NCI-H2227 (cell line): ENCODE results near the gene ATAD1.
"Not testable (repeated sequence)": the region's sequence is repeated elsewhere in the genome, so short reads cannot be mapped to it uniquely, and the experiment has no call there.

Experiments
- DNase-seq: peaks from one replicate; lab custom pipeline; 2025; ENCODE audit not compliant: unreplicated experiment; lab: John Stamatoyannopoulos, UW

Gene ATAD1

GRCh38 chr10:87817609-87818504 lies at the start of gene ATAD1:
Gene ATAD1 (minus strand): TSS chr10:87818226. CDS start chr10:87814599, 3,627 bp downstream.
- DNase-seq: peak; percentile 88

- DNase-seq: no peak
Observed at GRCh38 chr10:87867453-87867852, 49.4 kb upstream of the ATAD1 start.

GRCh38 chr10:87866412-87866974 lies 48.5 kb upstream of the ATAD1 start:
- no peak for DNase-seq

- no peak for DNase-seq
Observed at GRCh38 chr10:87865241-87865881, 47.3 kb upstream of the ATAD1 start.

- DNase-seq: peak; percentile 1
Observed at GRCh38 chr10:87864496-87865059, 46.6 kb upstream of the ATAD1 start.

GRCh38 chr10:87863951-87864495 lies 46.0 kb upstream of the ATAD1 start:
- peak; percentile 20 for DNase-seq

- DNase-seq: peak; percentile 91
Observed at GRCh38 chr10:87863053-87863943, 45.3 kb upstream of the ATAD1 start, which contains the start of the genes KLLN and PTEN. Gene KLLN (minus strand): TSS chr10:87863533. CDS start chr10:87862487, 1,046 bp downstream. Gene PTEN (plus strand): TSS chr10:87863625. CDS start chr10:87864470, 845 bp downstream.

- peak; percentile 58 for DNase-seq
Observed at GRCh38 chr10:87862679-87863052, 44.6 kb upstream of the ATAD1 start.

- peak; percentile 90 for DNase-seq
Observed at GRCh38 chr10:87861953-87862678, 44.1 kb upstream of the ATAD1 start.

- no peak for DNase-seq
Observed at GRCh38 chr10:87861566-87861952, 43.5 kb upstream of the ATAD1 start.

GRCh38 chr10:87860816-87861403 lies 42.9 kb upstream of the ATAD1 start:
- no peak for DNase-seq

- DNase-seq: peak; percentile 42
Observed at GRCh38 chr10:87860156-87860795, 42.2 kb upstream of the ATAD1 start.

- DNase-seq: not testable (repeated sequence)
Observed at GRCh38 chr10:87855665-87856064, 37.6 kb upstream of the ATAD1 start.

GRCh38 chr10:87855247-87855646 lies 37.2 kb upstream of the ATAD1 start:
- DNase-seq: not testable (repeated sequence)

- DNase-seq: no peak
Observed at GRCh38 chr10:87852089-87852488, 34.1 kb upstream of the ATAD1 start.

- DNase-seq: peak; percentile 61
Observed at GRCh38 chr10:87850742-87851205, 32.7 kb upstream of the ATAD1 start.

GRCh38 chr10:87849001-87849400 lies 31.0 kb upstream of the ATAD1 start:
- DNase-seq: no peak

- no peak for DNase-seq
Observed at GRCh38 chr10:87847550-87847949, 29.5 kb upstream of the ATAD1 start.
